ENCODE data around the gene ACTG1. TPM values are rescaled to one million over a fixed set of nuclear protein-coding genes. Genes with fewer than 3 reads are reported as not detected.

Gene ACTG1
- polyA plus RNA-seq, 1 of the 3 experiments (the other 2 are of a cell fraction): 7,871 TPM

GRCh38 chr17:81524865-81525159 is 12.2 kb upstream of the ACTG1 start:
- Histone ChIP-seq H3K9me3 (no peaks in the 10 kb centered on the region), H3K4me3 (ENCODE audit: low read depth in 2 of 2, low read length in 1 of 2) (no peak overlapping the region), H3K27me3 (ENCODE audit: insufficient read depth) (no peaks in the 10 kb centered on the region), H3K9ac (no peak overlapping the region), H3K4me1 (ENCODE audit: control insufficient read depth in 1 of 2, insufficient read depth in 2 of 2, low read depth in 1 of 2, low read length in 1 of 2) (peaks cover 0 to 16% of the 10 kb centered on the region in 2 experiments; a peak in 1 of 4 replicates), H3K27ac (ENCODE audit: low read depth in 2 of 2, low read length in 1 of 2) (no peak overlapping the region), H3F3A (replicated peaks; ENCODE audit: insufficient read depth) (peaks cover 29% of the 10 kb centered on the region), H3K4me2 (no peak overlapping the region), H3K79me2 (ENCODE audit: insufficient read depth) (peaks cover 15% of the 10 kb centered on the region; the same call in 1 of the 2 replicates), H3K36me3 (replicated peaks in 1 of 2; ENCODE audit: control insufficient read depth in 1 of 2, insufficient read depth in 2 of 2, low read length in 1 of 2) (no peaks in the 10 kb centered on the region), H2AFZ (ENCODE audit: low read depth) (no peak overlapping the region), H3K9me2 (no peaks in the 10 kb centered on the region), H4K20me1 (ENCODE audit: insufficient read depth) (peaks cover 37% of the 10 kb centered on the region)
- DNase-seq: no peak
- 95% methylated on average over 8 of the region's 8 CpGs for WGBS (ENCODE audit: low lambda C conversion rate)
- POLR2A ChIA-PET: no interaction called here
- CTCF ChIA-PET: no interaction called here
- TF ChIP-seq EZH2phosphoT487 (IDR thresholded peaks at IDR 0.05; ENCODE audit: borderline replicate concordance, low read depth): no peak
- TF ChIP-seq FOSL2 (IDR thresholded peaks at IDR 0.05; ENCODE audit: borderline replicate concordance, low read depth): no peak
- TF ChIP-seq GABPA (IDR thresholded peaks at IDR 0.05; ENCODE audit: low read depth): no peak
- no peak for TF ChIP-seq MEF2A (IDR thresholded peaks at IDR 0.05; ENCODE audit: borderline replicate concordance, low read depth)
- TF ChIP-seq YY1 (IDR thresholded peaks at IDR 0.05; ENCODE audit: low read depth): no peak
- no peak for TF ChIP-seq RCOR1 (IDR thresholded peaks at IDR 0.05; ENCODE audit: low read length)
- TF ChIP-seq TCF12 (IDR thresholded peaks at IDR 0.05): no peak
- no peak for TF ChIP-seq RXRA (IDR thresholded peaks at IDR 0.05; ENCODE audit: borderline replicate concordance, low read depth)
- TF ChIP-seq REST (IDR thresholded peaks at IDR 0.05; ENCODE audit: low read depth, low read length): no peak
- TF ChIP-seq ZBTB33 (IDR thresholded peaks at IDR 0.05; ENCODE audit: borderline replicate concordance, low read depth): no peak
- no peak for TF ChIP-seq FOXM1 (IDR thresholded peaks at IDR 0.05; ENCODE audit: low read depth)
- TF ChIP-seq TAF1 (IDR thresholded peaks at IDR 0.05; ENCODE audit: borderline replicate concordance, low read depth, low read length): no peak
- TF ChIP-seq CHD2 (IDR thresholded peaks at IDR 0.05; ENCODE audit: low read length, partially characterized antibody): no peak
- no peak for TF ChIP-seq POLR2AphosphoS5 (IDR thresholded peaks at IDR 0.05; ENCODE audit: low read depth, low read length)
- TF ChIP-seq IRF3 (IDR thresholded peaks at IDR 0.05; ENCODE audit: low read depth, low read length): no peak
- TF ChIP-seq SIN3A (IDR thresholded peaks at IDR 0.05; ENCODE audit: borderline replicate concordance, low read depth, low read length): no peak
- no peak for TF ChIP-seq MXI1 (IDR thresholded peaks at IDR 0.05; ENCODE audit: low read depth, low read length)
- no peak for TF ChIP-seq RFX5 (IDR thresholded peaks at IDR 0.05; ENCODE audit: low read length)

All from SK-N-SH (cell line).